Kidney epithelial cell (primary cell): Measurements from ENCODE around the gene RIPPLY3. TPM values are rescaled to one million over a fixed set of nuclear protein-coding genes. Genes with fewer than 3 reads are reported as not detected.

Source experiments
- DNase-seq: peaks from one replicate; pipeline ENCODE4 v3.0.0-alpha.2; 2010; ENCODE audit warnings: low read depth
- H3K27me3 ChIP-seq: 2 replicates; pipeline ENCODE4 v1.6.0; 2011; ENCODE audit warnings: low read length; ENCODE audit not compliant: control insufficient read depth, insufficient read depth
- H3K36me3 ChIP-seq: 2 replicates; pipeline ENCODE4 v1.5.1; 2011; ENCODE audit warnings: low read length; ENCODE audit not compliant: control insufficient read depth, insufficient read depth
- H3K4me3 ChIP-seq: 2 replicates; pipeline ENCODE4 v1.5.1; 2011; ENCODE audit warnings: low read depth, mild to moderate bottlenecking, control low read depth, low read length
- CTCF ChIP-seq: IDR thresholded peaks from 2 replicates; pipeline ENCODE4 v1.5.1; 2011; ENCODE audit warnings: mild to moderate bottlenecking, moderate library complexity, low read length, control low read depth, inconsistent platforms; ENCODE audit not compliant: insufficient read depth, poor library complexity, severe bottlenecking
- total RNA-seq: library from RNA; depleted of rRNA; stranded (reverse); fragments of >200 nt; gene quantifications from 2 replicates; pipeline ENCODE4 v1.2.3, GENCODE V29; 2015

The RIPPLY3 gene, protein sequence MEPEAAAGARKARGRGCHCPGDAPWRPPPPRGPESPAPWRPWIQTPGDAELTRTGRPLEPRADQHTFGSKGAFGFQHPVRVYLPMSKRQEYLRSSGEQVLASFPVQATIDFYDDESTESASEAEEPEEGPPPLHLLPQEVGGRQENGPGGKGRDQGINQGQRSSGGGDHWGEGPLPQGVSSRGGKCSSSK
- total RNA-seq, result 0.48 and 0.92 TPM in 2 replicates

- DNase-seq, result no peak
- TF ChIP-seq CTCF, result no peak
- peaks cover 15% of the 10 kb centered on the region for H3K27me3 ChIP-seq
- H3K4me3 ChIP-seq, result peak within 1 kb of the TSS; percentile 41
- H3K36me3 ChIP-seq, result no peaks in the 10 kb centered on the region
Measured at GRCh38 chr21:37006486-37007291, at the start of gene RIPPLY3. TSS of gene RIPPLY3 (plus strand) at chr21:37006702. CDS start at chr21:37006773, 71 bp downstream.

- peaks cover 1% of the 10 kb centered on the region for H3K36me3 ChIP-seq
- no peak overlapping the region for H3K4me3 ChIP-seq
- no peak for DNase-seq
- no peak for TF ChIP-seq CTCF
- no peaks in the 10 kb centered on the region for H3K27me3 ChIP-seq
Measured at GRCh38 chr21:36959020-36959835, 47.3 kb upstream of the RIPPLY3 start.

- peaks cover 1% of the 10 kb centered on the region for H3K36me3 ChIP-seq
- H3K4me3 ChIP-seq, result no peak overlapping the region
- no peaks in the 10 kb centered on the region for H3K27me3 ChIP-seq
- no peak for TF ChIP-seq CTCF
- DNase-seq, result no peak
Measured at GRCh38 chr21:36960676-36961284, 45.7 kb upstream of the RIPPLY3 start.

DNA sequence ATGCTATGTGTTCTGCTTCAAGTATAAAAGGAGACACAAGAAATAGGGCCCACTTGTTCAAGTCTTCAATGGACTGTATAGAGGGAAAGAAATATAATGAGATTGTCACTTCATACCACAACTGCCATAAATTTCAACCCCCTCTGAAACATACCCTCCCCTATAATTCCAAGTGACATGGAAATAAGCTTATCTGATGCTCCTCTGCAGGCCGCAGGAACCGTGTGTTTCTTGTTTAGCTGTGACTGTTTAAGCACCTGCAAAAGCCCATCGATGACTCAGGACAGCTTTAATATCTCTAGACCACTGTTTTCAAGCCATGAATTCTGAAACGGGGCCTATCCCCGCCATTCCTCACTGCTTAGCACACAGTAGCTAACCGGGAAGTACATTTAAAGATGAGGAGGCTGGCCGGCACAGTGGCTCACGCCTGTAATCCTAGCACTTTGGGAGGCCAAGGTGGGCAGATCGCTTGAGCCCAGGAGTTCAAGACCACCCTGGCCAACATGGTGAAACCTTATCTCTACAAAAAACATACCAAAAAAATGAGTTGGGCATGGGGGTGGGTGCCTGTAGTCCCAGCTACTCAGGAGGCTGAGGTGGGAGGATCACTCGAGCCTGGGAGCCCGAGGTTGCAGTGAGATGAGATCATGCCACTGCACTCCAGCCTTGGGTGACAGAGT lies 44.3 kb upstream of the RIPPLY3 start:
- Histone ChIP-seq H3K4me3 (no peak overlapping the region), H3K27me3 (no peaks in the 10 kb centered on the region), H3K36me3 (peaks cover 1% of the 10 kb centered on the region)
- DNase-seq, result no peak
- TF ChIP-seq CTCF, result no peak

GRCh38 chr21:36964398-36964797 lies 42.1 kb upstream of the RIPPLY3 start:
- peaks cover 1% of the 10 kb centered on the region for H3K36me3 ChIP-seq
- no peaks in the 10 kb centered on the region for H3K27me3 ChIP-seq
- H3K4me3 ChIP-seq, result no peak overlapping the region
- no peak for TF ChIP-seq CTCF
- no peak for DNase-seq
